ENCODE results near the gene CHTF8.

The CHTF8 gene

GRCh38 chr16:69138608-69139007, 6.2 kb upstream of the CHTF8 start:
- no peak for TF ChIP-seq CEBPB (IDR thresholded peaks at IDR 0.05)
- TF ChIP-seq TEAD4 (IDR thresholded peaks at IDR 0.05): no peak
- TF ChIP-seq NFIC (IDR thresholded peaks at IDR 0.05): no peak
- no peak for TF ChIP-seq CREB1 (IDR thresholded peaks at IDR 0.05; ENCODE audit: low read depth)
- no peak for TF ChIP-seq EGR1 (IDR thresholded peaks at IDR 0.05)
- no peak for TF ChIP-seq EP300 (IDR thresholded peaks at IDR 0.05; ENCODE audit: borderline replicate concordance)
- no peak for TF ChIP-seq MAX (IDR thresholded peaks at IDR 0.05)
- TF ChIP-seq ZBTB7A (IDR thresholded peaks at IDR 0.05; ENCODE audit: low read depth): no peak
- no peak for TF ChIP-seq YY1 (IDR thresholded peaks at IDR 0.05; ENCODE audit: low read depth)
- no peak for TF ChIP-seq TAF1 (IDR thresholded peaks at IDR 0.05; ENCODE audit: low read depth)
- TF ChIP-seq FOXM1 (IDR thresholded peaks at IDR 0.05; ENCODE audit: borderline replicate concordance, low read depth): no peak
- TF ChIP-seq, protein P1, sequence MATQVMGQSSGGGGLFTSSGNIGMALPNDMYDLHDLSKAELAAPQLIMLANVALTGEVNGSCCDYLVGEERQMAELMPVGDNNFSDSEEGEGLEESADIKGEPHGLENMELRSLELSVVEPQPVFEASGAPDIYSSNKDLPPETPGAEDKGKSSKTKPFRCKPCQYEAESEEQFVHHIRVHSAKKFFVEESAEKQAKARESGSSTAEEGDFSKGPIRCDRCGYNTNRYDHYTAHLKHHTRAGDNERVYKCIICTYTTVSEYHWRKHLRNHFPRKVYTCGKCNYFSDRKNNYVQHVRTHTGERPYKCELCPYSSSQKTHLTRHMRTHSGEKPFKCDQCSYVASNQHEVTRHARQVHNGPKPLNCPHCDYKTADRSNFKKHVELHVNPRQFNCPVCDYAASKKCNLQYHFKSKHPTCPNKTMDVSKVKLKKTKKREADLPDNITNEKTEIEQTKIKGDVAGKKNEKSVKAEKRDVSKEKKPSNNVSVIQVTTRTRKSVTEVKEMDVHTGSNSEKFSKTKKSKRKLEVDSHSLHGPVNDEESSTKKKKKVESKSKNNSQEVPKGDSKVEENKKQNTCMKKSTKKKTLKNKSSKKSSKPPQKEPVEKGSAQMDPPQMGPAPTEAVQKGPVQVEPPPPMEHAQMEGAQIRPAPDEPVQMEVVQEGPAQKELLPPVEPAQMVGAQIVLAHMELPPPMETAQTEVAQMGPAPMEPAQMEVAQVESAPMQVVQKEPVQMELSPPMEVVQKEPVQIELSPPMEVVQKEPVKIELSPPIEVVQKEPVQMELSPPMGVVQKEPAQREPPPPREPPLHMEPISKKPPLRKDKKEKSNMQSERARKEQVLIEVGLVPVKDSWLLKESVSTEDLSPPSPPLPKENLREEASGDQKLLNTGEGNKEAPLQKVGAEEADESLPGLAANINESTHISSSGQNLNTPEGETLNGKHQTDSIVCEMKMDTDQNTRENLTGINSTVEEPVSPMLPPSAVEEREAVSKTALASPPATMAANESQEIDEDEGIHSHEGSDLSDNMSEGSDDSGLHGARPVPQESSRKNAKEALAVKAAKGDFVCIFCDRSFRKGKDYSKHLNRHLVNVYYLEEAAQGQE (IDR thresholded peaks at IDR 0.05; ENCODE audit: low read depth): no peak
- TF ChIP-seq TCF12 (IDR thresholded peaks at IDR 0.05; ENCODE audit: low read depth): no peak
- no peak for TF ChIP-seq USF1 (IDR thresholded peaks at IDR 0.05)
- TF ChIP-seq RAD21 (IDR thresholded peaks at IDR 0.05; ENCODE audit: low read depth): no peak

- TF ChIP-seq TAF1 (IDR thresholded peaks at IDR 0.05; ENCODE audit: low read depth) (no peak), EP300 (IDR thresholded peaks at IDR 0.05; ENCODE audit: borderline replicate concordance) (no peak), EGR1 (IDR thresholded peaks at IDR 0.05) (no peak), RAD21 (IDR thresholded peaks at IDR 0.05; ENCODE audit: low read depth) (no peak), CEBPB (IDR thresholded peaks at IDR 0.05) (no peak), YY1 (IDR thresholded peaks at IDR 0.05; ENCODE audit: low read depth) (no peak), NFIC (IDR thresholded peaks at IDR 0.05) (no peak), MAX (IDR thresholded peaks at IDR 0.05) (no peak), CREB1 (IDR thresholded peaks at IDR 0.05; ENCODE audit: low read depth) (no peak)
Measured at GRCh38 chr16:69133373-69133954, 1.1 kb upstream of the CHTF8 start.

DNA sequence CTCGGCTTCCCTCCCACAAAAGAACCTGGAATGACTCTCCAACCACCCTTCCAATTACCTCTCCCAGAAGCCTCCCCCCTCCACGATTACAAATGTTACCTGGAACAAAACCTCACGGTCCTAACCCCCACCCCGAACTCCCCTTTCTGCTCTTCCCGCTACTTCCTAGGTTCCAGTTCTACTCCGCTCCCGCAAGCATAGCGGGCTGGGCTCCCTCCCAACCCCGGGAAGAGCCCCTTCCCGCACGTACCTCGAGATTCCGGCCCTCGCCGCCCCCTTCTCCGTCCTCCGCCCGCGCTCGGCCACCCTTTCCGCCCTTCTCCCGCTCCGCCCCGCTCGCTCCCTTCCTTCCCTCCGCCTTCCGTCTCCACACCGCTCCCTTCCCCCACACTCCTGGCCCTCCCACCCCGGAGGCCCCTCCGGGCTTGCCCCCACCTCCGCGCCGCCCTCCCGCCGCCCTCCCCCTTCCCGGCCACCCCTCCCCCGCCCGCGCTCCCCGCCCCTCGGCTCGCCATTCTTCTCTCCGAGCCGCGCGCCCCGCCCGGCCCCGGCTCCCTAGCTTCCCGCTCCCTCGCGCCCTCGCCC, 457 bp downstream of the CHTF8 start:
- TF ChIP-seq EGR1 (IDR thresholded peaks at IDR 0.05): peak; percentile 63
- TF ChIP-seq EP300 (IDR thresholded peaks at IDR 0.05; ENCODE audit: borderline replicate concordance): no peak
- no peak for TF ChIP-seq FOXM1 (IDR thresholded peaks at IDR 0.05; ENCODE audit: borderline replicate concordance, low read depth)
- TF ChIP-seq, protein P1 (IDR thresholded peaks at IDR 0.05; ENCODE audit: low read depth): no peak
- no peak for TF ChIP-seq CEBPB (IDR thresholded peaks at IDR 0.05)
- TF ChIP-seq TEAD4 (IDR thresholded peaks at IDR 0.05): no peak; the same call in 1 of the 2 replicates
- TF ChIP-seq RAD21 (IDR thresholded peaks at IDR 0.05; ENCODE audit: low read depth): no peak
- TF ChIP-seq USF1 (IDR thresholded peaks at IDR 0.05): no peak
- no peak for TF ChIP-seq MAX (IDR thresholded peaks at IDR 0.05)
- no peak for TF ChIP-seq TCF12 (IDR thresholded peaks at IDR 0.05; ENCODE audit: low read depth)
- no peak; the same call in 1 of the 2 replicates for TF ChIP-seq NFIC (IDR thresholded peaks at IDR 0.05)
- no peak; the same call in 1 of the 2 replicates for TF ChIP-seq TAF1 (IDR thresholded peaks at IDR 0.05; ENCODE audit: low read depth)
- 0 out of 2 replicates have a peak, but pooled peaks have one; percentile 35 for TF ChIP-seq ZBTB7A (IDR thresholded peaks at IDR 0.05; ENCODE audit: low read depth)
- TF ChIP-seq YY1 (IDR thresholded peaks at IDR 0.05; ENCODE audit: low read depth): no peak

- TF ChIP-seq RAD21 (IDR thresholded peaks at IDR 0.05; ENCODE audit: low read depth) (no peak), CEBPB (IDR thresholded peaks at IDR 0.05) (no peak), CREB1 (IDR thresholded peaks at IDR 0.05; ENCODE audit: low read depth) (no peak), FOXM1 (IDR thresholded peaks at IDR 0.05; ENCODE audit: borderline replicate concordance, low read depth) (no peak), EP300 (IDR thresholded peaks at IDR 0.05; ENCODE audit: borderline replicate concordance) (no peak), TAF1 (IDR thresholded peaks at IDR 0.05; ENCODE audit: low read depth) (no peak), TCF12 (IDR thresholded peaks at IDR 0.05; ENCODE audit: low read depth) (no peak), NFIC (IDR thresholded peaks at IDR 0.05) (no peak)
- TF ChIP-seq, protein P1 (IDR thresholded peaks at IDR 0.05; ENCODE audit: low read depth): no peak
Measured at GRCh38 chr16:69131167-69131838, 1.1 kb downstream of the CHTF8 start.

Measured in Ishikawa (cell line).